Hepatocyte (in vitro differentiated cells): Measurements from ENCODE around the gene CDC42BPB.

Source experiments
- CTCF ChIP-seq: fragments of 200-600 bp; sonication (generic); IDR thresholded peaks from 2 replicates; pipeline ENCODE4 v1.5.1; 2016; ENCODE audit warnings: antibody characterized with exemption, mild to moderate bottlenecking; ENCODE audit not compliant: poor library complexity
- EZH2 ChIP-seq: fragments of 200-600 bp; sonication (generic); IDR thresholded peaks from 2 replicates; pipeline ENCODE4 v1.6.1; 2016; ENCODE audit warnings: antibody characterized with exemption, mild to moderate bottlenecking, borderline replicate concordance
- EZH2phosphoT487 ChIP-seq: fragments of 200-600 bp; sonication (generic); IDR thresholded peaks from one replicate; pipeline ENCODE4 v1.6.1; 2018; ENCODE audit warnings: antibody characterized with exemption, mild to moderate bottlenecking, low read depth, moderate library complexity; ENCODE audit not compliant: unreplicated experiment, severe bottlenecking

DNA sequence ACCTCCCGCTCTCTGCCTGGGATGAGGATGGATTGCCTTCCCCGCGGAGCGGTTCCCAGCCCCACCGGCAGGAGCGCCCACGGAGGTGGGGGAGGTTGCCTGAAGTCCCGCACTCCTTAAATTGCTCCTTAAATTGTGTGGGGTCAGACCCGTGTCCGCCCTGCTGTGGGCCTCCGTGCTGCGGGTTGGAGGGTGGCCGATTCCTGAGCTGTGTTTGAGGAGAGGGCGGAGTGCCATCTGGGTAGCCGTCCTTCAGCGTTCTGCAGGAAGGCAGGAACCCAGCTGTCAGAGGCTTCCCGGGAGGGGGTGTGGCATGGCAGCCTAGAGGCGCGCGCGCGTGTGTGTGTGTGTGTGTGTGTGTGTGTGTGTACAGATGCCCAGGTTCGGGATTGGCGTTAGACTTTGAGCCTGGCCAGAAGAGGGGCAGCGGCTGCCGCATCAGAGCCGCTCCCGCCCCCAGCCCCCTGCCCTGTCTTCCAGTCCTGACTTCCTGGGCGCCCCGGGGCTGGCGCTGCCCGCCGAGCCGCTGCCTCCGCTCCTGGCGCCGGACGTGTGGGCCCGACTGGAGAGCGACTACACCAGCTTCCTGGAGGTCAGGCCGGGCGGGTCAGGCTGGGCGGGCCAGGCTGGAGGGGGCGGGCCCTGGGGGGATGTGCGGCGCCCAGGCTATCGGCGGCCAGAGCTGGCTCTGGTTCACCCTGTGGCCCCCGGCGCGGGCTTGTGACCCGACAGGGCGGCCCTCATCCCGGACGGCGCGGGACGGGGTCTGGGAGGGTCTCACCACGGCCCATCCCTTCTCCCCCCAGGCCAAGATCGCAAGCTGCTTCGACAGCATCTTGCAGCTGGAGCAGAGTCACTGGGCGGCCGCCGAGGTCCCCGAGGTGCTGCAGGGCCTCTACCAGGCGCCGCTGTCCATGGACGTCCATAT lies 46.4 kb upstream of the CDC42BPB start:
- TF ChIP-seq CTCF, result no peak
- no peak for TF ChIP-seq EZH2phosphoT487
- TF ChIP-seq EZH2, result no peak
